Neuronal stem cell (in vitro differentiated cells): Measurements from ENCODE around the gene RAB24.

Experiments
- DNase-seq: peaks from one replicate; pipeline ENCODE4 v3.0.0-alpha.2; 2013; ENCODE audit warnings: low spot score
- H2AFZ ChIP-seq: one replicate; pipeline ENCODE4 v1.6.1; 2013; ENCODE audit warnings: mild to moderate bottlenecking, low read length, inconsistent platforms
- H2AK5ac ChIP-seq: 2 replicates; pipeline ENCODE4 v1.6.1; 2013; ENCODE audit warnings: low read depth, mild to moderate bottlenecking, inconsistent platforms, low read length, moderate library complexity, mixed read lengths
- H2BK120ac ChIP-seq: 2 replicates; pipeline ENCODE4 v1.6.1; 2013; ENCODE audit warnings: low read depth, mild to moderate bottlenecking, inconsistent platforms, low read length, moderate library complexity, mixed read lengths
- H2BK12ac ChIP-seq: one replicate; pipeline ENCODE4 v1.6.1; 2013; ENCODE audit warnings: low read length, inconsistent platforms
- H2BK15ac ChIP-seq: 2 replicates; pipeline ENCODE4 v1.6.1; 2013; ENCODE audit warnings: mild to moderate bottlenecking, low read length, inconsistent platforms, mixed read lengths
- H2BK5ac ChIP-seq: one replicate; pipeline ENCODE4 v1.6.1; 2013; ENCODE audit warnings: inconsistent platforms, mild to moderate bottlenecking, low read length, moderate library complexity
- H3K14ac ChIP-seq: one replicate; pipeline ENCODE4 v1.6.1; 2013; ENCODE audit warnings: low read length, inconsistent platforms
- H3K18ac ChIP-seq: 2 replicates; pipeline ENCODE4 v1.6.1; 2013; ENCODE audit warnings: low read length, inconsistent platforms
- H3K23ac ChIP-seq: 2 replicates; pipeline ENCODE4 v1.6.1; 2013; ENCODE audit warnings: low read depth, mild to moderate bottlenecking, mixed read lengths, low read length, inconsistent platforms; ENCODE audit not compliant: poor library complexity
- H3K27ac ChIP-seq: replicated peaks from 3 replicates; pipeline ENCODE4 v1.5.1; 2013; ENCODE audit warnings: low read length, inconsistent platforms
- H3K27me3 ChIP-seq, 3 experiments: 2 replicates each; pipeline ENCODE4 v1.6.1; 2013; ENCODE audit warnings: low read length in 3 of 3, mild to moderate bottlenecking in 2 of 3, inconsistent platforms in 1 of 3, low read depth in 1 of 3, mixed read lengths in 1 of 3, moderate library complexity in 1 of 3; ENCODE audit not compliant: control insufficient read depth in 3 of 3, insufficient read depth in 3 of 3
- H3K36me3 ChIP-seq, 2 donors: replicated peaks in 1 of 2; 2 replicates each; pipeline ENCODE4 v1.6.1; 2013; ENCODE audit warnings: low read length in 2 of 2; ENCODE audit not compliant: control insufficient read depth in 2 of 2, insufficient read depth in 2 of 2
- H3K4ac ChIP-seq: 2 replicates; pipeline ENCODE4 v1.6.1; 2013; ENCODE audit warnings: inconsistent platforms, mild to moderate bottlenecking, low read length, moderate library complexity
- H3K4me1 ChIP-seq, 2 donors: 1 replicate in 1 of 2; 2 replicates in 1 of 2; pipeline ENCODE4 v1.6.1; 2013; ENCODE audit warnings: low read length in 2 of 2, low read depth in 1 of 2; ENCODE audit not compliant: control insufficient read depth in 2 of 2, insufficient read depth in 1 of 2
- H3K4me2 ChIP-seq: one replicate; pipeline ENCODE4 v1.6.1; 2013; ENCODE audit warnings: mild to moderate bottlenecking, low read length, inconsistent platforms; ENCODE audit not compliant: insufficient read depth, poor library complexity, severe bottlenecking
- H3K4me3 ChIP-seq, 2 donors: 2 replicates each; pipeline ENCODE4 v1.5.1; 2013; ENCODE audit warnings: low read length in 2 of 2, mild to moderate bottlenecking in 2 of 2, inconsistent platforms in 1 of 2, moderate library complexity in 1 of 2
- H3K79me1 ChIP-seq: one replicate; pipeline ENCODE4 v1.6.1; 2013; ENCODE audit warnings: low read depth, mild to moderate bottlenecking, inconsistent platforms, low read length, moderate library complexity
- H3K9ac ChIP-seq: one replicate; pipeline ENCODE4 v1.6.1; 2013; ENCODE audit warnings: mild to moderate bottlenecking, low read depth, low read length, inconsistent platforms; ENCODE audit not compliant: poor library complexity
- H3K9me3 ChIP-seq, 2 donors: replicated peaks in 1 of 2; 2 replicates each; pipeline versions ENCODE3 to v1.6.1; 2013; ENCODE audit warnings: low read length in 2 of 2, mild to moderate bottlenecking in 2 of 2, inconsistent platforms in 1 of 2, low read depth in 1 of 2, mixed read lengths in 1 of 2, moderate library complexity in 1 of 2; ENCODE audit not compliant: control insufficient read depth in 2 of 2, insufficient read depth in 1 of 2
- H4K8ac ChIP-seq: one replicate; pipeline ENCODE4 v1.6.1; 2013; ENCODE audit warnings: low read depth, mild to moderate bottlenecking, inconsistent platforms, low read length, moderate library complexity
- H4K91ac ChIP-seq: one replicate; pipeline ENCODE4 v1.6.1; 2013; ENCODE audit warnings: low read length, low read depth, mild to moderate bottlenecking, inconsistent platforms; ENCODE audit not compliant: poor library complexity
- WGBS, 2 donors: extraction: QIAGEN DNeasy Blood & Tissue Kit; methylation state at CpG; one replicate each; pipeline ENCODE4 v1.1.7; 2013; ENCODE audit warnings: missing lambda C conversion rate in 2 of 2, mixed read lengths in 1 of 2; ENCODE audit not compliant: insufficient read length in 2 of 2, insufficient replicate concordance in 1 of 2; ENCODE audit errors: extremely low coverage in 2 of 2; 5-methylcytosine and 5-hydroxymethylcytosine counted together

RAB24 gene

DNA sequence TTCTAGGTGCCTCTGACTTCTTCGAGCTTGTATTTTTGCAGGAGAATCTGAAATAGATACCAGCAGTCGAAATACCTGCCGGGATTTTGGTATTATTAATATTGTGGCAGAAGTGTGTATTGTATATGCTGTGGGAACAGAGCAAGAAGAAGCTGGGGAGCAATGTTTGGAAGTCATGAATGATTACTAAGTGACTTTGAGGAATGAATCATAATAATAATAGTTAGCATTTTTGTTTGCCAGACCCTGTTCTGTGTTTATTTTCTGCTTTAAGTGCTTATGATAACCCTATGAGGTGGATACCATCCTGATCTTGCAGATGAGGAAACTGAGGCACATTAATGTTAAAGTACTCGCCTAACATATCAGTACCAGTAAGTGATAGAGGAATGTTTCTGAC is 32.4 kb downstream of the RAB24 start:
- Histone ChIP-seq H3K9ac (no peak overlapping the region), H2AK5ac (no peak overlapping the region), H3K23ac (no peak overlapping the region), H3K4me2 (no peak overlapping the region), H2BK15ac (no peak overlapping the region), H2BK5ac (no peak overlapping the region), H3K4ac (no peak overlapping the region), H2BK120ac (no peak overlapping the region), H2BK12ac (no peak overlapping the region), H3K4me3 (no peak overlapping the region), H3K18ac (no peak overlapping the region), H3K79me1 (no peaks in the 10 kb centered on the region), H3K27ac (no peak overlapping the region), H3K9me3 (no peaks in the 10 kb centered on the region), H4K8ac (no peak overlapping the region), H3K27me3 (peaks cover 0 to 14% (median 0%) of the 10 kb centered on the region in 3 experiments), H3K36me3 (peaks cover 0 to 34% of the 10 kb centered on the region in 2 donors), H3K4me1 (no peaks in the 10 kb centered on the region), H4K91ac (no peak overlapping the region), H2AFZ (no peak overlapping the region), H3K14ac (no peak overlapping the region)
- DNase-seq, result no peak
- no CpG with 5 or more reads among the region's 4 CpGs for WGBS, 2 donors

- Histone ChIP-seq H2BK120ac (no peak overlapping the region), H2BK5ac (no peak overlapping the region), H3K4ac (no peak overlapping the region), H4K91ac (no peak overlapping the region), H2BK12ac (no peak overlapping the region), H3K4me1 (no peaks in the 10 kb centered on the region), H3K27me3 (peaks cover 0 to 14% (median 0%) of the 10 kb centered on the region in 3 experiments), H2AFZ (no peak overlapping the region), H2AK5ac (no peak overlapping the region), H3K9me3 (no peaks in the 10 kb centered on the region), H3K27ac (no peak overlapping the region), H3K14ac (no peak overlapping the region), H3K36me3 (peaks cover 0 to 36% of the 10 kb centered on the region in 2 donors), H3K23ac (no peak overlapping the region), H3K4me3 (no peak overlapping the region), H3K79me1 (no peaks in the 10 kb centered on the region), H3K9ac (no peak overlapping the region), H4K8ac (no peak overlapping the region), H2BK15ac (no peak overlapping the region), H3K4me2 (no peak overlapping the region), H3K18ac (no peak overlapping the region)
- DNase-seq, result no peak
- WGBS, 2 donors, result no CpG with 5 or more reads among the region's 3 CpGs
These were observed 32.9 kb downstream of the RAB24 start for GRCh38 chr5:177270653-177271052.

DNA sequence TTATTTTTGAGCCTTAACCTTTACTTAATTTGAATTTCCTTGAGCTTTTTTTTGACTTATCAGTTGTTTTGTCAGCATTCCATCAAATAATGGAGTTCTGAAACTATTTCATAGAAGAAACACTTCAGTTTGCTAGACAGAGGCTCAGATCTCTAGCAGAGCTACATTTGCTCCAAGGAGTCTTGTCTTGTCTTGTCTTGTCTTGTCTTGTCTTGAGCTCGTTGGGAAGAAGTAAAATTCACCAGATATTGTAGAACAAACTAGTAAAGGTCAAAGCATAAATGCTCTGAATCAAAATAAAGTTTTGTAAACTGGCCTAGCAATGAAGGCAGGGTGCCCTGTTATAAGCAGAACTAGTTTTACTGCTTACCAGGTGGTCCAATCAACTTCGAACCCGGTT is 33.5 kb downstream of the RAB24 start:
- WGBS, 2 donors, result no CpG with 5 or more reads among the region's 3 CpGs
- no peak overlapping the region for H2AK5ac ChIP-seq
- no peak overlapping the region for H3K18ac ChIP-seq
- H3K79me1 ChIP-seq, result no peaks in the 10 kb centered on the region
- no peak overlapping the region for H3K4me3 ChIP-seq
- H3K4me2 ChIP-seq, result no peak overlapping the region
- H3K27me3 ChIP-seq, result peaks cover 0 to 14% (median 0%) of the 10 kb centered on the region in 3 experiments
- no peaks in the 10 kb centered on the region for H3K9me3 ChIP-seq
- no peak overlapping the region for H3K9ac ChIP-seq
- H2AFZ ChIP-seq, result no peak overlapping the region
- H4K8ac ChIP-seq, result no peak overlapping the region
- H2BK12ac ChIP-seq, result no peak overlapping the region
- no peak overlapping the region for H3K27ac ChIP-seq
- H3K4ac ChIP-seq, result no peak overlapping the region
- H3K14ac ChIP-seq, result no peak overlapping the region
- H3K23ac ChIP-seq, result no peak overlapping the region
- no peak overlapping the region for H2BK5ac ChIP-seq
- no peak overlapping the region for H4K91ac ChIP-seq
- no peak overlapping the region for H2BK120ac ChIP-seq
- DNase-seq, result no peak
- H3K4me1 ChIP-seq, result no peaks in the 10 kb centered on the region
- peaks cover 0 to 39% of the 10 kb centered on the region in 2 donors for H3K36me3 ChIP-seq
- H2BK15ac ChIP-seq, result no peak overlapping the region

- WGBS, 2 donors, result no CpG with 5 or more reads among the region's 7 CpGs
- H3K4me2 ChIP-seq, result no peak overlapping the region
- H4K91ac ChIP-seq, result no peak overlapping the region
- no peaks in the 10 kb centered on the region for H3K9me3 ChIP-seq
- H2AK5ac ChIP-seq, result no peak overlapping the region
- H2BK5ac ChIP-seq, result no peak overlapping the region
- no peak overlapping the region for H3K23ac ChIP-seq
- H3K79me1 ChIP-seq, result no peaks in the 10 kb centered on the region
- no peak overlapping the region for H2BK120ac ChIP-seq
- H3K4me3 ChIP-seq, result no peak overlapping the region
- H3K4ac ChIP-seq, result no peak overlapping the region
- no peak overlapping the region for H3K27ac ChIP-seq
- no peak for DNase-seq
- H3K18ac ChIP-seq, result no peak overlapping the region
- H3K4me1 ChIP-seq, result no peaks in the 10 kb centered on the region
- H3K9ac ChIP-seq, result no peak overlapping the region
- no peak overlapping the region for H2BK15ac ChIP-seq
- H3K36me3 ChIP-seq, result peaks cover 0 to 37% of the 10 kb centered on the region in 2 donors
- no peak overlapping the region for H4K8ac ChIP-seq
- H2AFZ ChIP-seq, result no peak overlapping the region
- peaks cover 0 to 14% (median 0%) of the 10 kb centered on the region in 3 experiments for H3K27me3 ChIP-seq
- no peak overlapping the region for H2BK12ac ChIP-seq
- H3K14ac ChIP-seq, result no peak overlapping the region
These were observed 34.2 kb downstream of the RAB24 start for GRCh38 chr5:177269232-177269895.
